Stimulated activated CD4-positive, alpha-beta T cell treated with anti-CD3 and anti-CD28 coated beads, Interleukin-2, amount 100 ng/mL, for 48 hours (primary cell): ENCODE measurements around the gene C10orf120.

Experiments used
- DNase-seq, 2 donors: peaks; one replicate each; pipeline ENCODE4 v3.0.0-alpha.2; 2020

C10orf120 gene

GRCh38 chr10:122702275-122702674 lies 2.6 kb upstream of the C10orf120 start:
- no peak for DNase-seq

- DNase-seq = no peak
Measured at GRCh38 chr10:122701652-122702051, 2.0 kb upstream of the C10orf120 start.

- DNase-seq = no peak
Measured at GRCh38 chr10:122696687-122697086, 3.0 kb downstream of the C10orf120 start.

- DNase-seq = no peak
Measured at GRCh38 chr10:122692744-122693143, 6.9 kb downstream of the C10orf120 start.

GRCh38 chr10:122689146-122689820 lies 10.4 kb downstream of the C10orf120 start:
- DNase-seq = no peak

- no peak for DNase-seq
Measured at GRCh38 chr10:122688293-122688989, 11.2 kb downstream of the C10orf120 start.

GRCh38 chr10:122682522-122682921 lies 17.1 kb downstream of the C10orf120 start:
- no peak for DNase-seq

- no peak for DNase-seq
Measured at GRCh38 chr10:122678266-122678665, 21.4 kb downstream of the C10orf120 start.

GRCh38 chr10:122675278-122675677 lies 24.4 kb downstream of the C10orf120 start:
- no peak for DNase-seq

- DNase-seq = no peak
Measured at GRCh38 chr10:122674781-122675180, 24.9 kb downstream of the C10orf120 start.

- DNase-seq = no peak
Measured at GRCh38 chr10:122673731-122674130, 25.9 kb downstream of the C10orf120 start.

GRCh38 chr10:122673269-122673668 lies 26.4 kb downstream of the C10orf120 start:
- no peak for DNase-seq

GRCh38 chr10:122672655-122673054 lies 27.0 kb downstream of the C10orf120 start:
- DNase-seq = no peak

- DNase-seq = no peak
Measured at GRCh38 chr10:122671355-122671754, 28.3 kb downstream of the C10orf120 start.

- DNase-seq = no peak
Measured at GRCh38 chr10:122669842-122670241, 29.8 kb downstream of the C10orf120 start.

- no peak for DNase-seq
Measured at GRCh38 chr10:122669045-122669444, 30.6 kb downstream of the C10orf120 start.

GRCh38 chr10:122665946-122666345 lies 33.7 kb downstream of the C10orf120 start:
- no peak for DNase-seq

- DNase-seq = no peak
Measured at GRCh38 chr10:122665329-122665860, 34.3 kb downstream of the C10orf120 start.

GRCh38 chr10:122664501-122664900 lies 35.1 kb downstream of the C10orf120 start:
- DNase-seq = no peak

GRCh38 chr10:122663516-122664130 lies 36.0 kb downstream of the C10orf120 start:
- no peak for DNase-seq

- no peak for DNase-seq
Measured at GRCh38 chr10:122662231-122662630, 37.4 kb downstream of the C10orf120 start.

- no peak for DNase-seq
Measured at GRCh38 chr10:122660696-122661095, 39.0 kb downstream of the C10orf120 start.

GRCh38 chr10:122659651-122660050 lies 40.0 kb downstream of the C10orf120 start:
- DNase-seq = no peak

GRCh38 chr10:122659126-122659525 lies 40.5 kb downstream of the C10orf120 start:
- no peak for DNase-seq
